Stomach (tissue), 9 donors: ENCODE results near the gene NLN. TPM values are rescaled to one million over a fixed set of nuclear protein-coding genes. Genes with fewer than 3 reads are reported as not detected.
"Not testable (repeated sequence)": the region's sequence is repeated elsewhere in the genome, so short reads cannot be mapped to it uniquely, and the experiment has no call there.

Experiments used
- DNase-seq, 2 donors: peaks; one replicate each; pipeline versions ENCODE4 v3.0.0 to v3.0.0-alpha.2; 2013 to 2019
- H3K27ac ChIP-seq, 5 donors: fragments of 200-600 bp in 4 of 5; sonication (generic) in 4 of 5; one replicate each; pipeline ENCODE4 v1.5.1; 2013 to 2019; ENCODE audit warnings: mild to moderate bottlenecking in 1 of 5, moderate library complexity in 1 of 5
- H3K27me3 ChIP-seq, 3 donors: fragments of 200-600 bp; sonication (generic); one replicate each; pipeline ENCODE4 v1.5.1; 2017 to 2019; ENCODE audit warnings: mixed run types in 1 of 3
- H3K36me3 ChIP-seq, 4 donors: fragments of 200-600 bp; sonication (generic); 1 replicate in 3 of 4; 2 replicates in 1 of 4; pipeline ENCODE4 v1.5.1; 2016 to 2019
- H3K4me1 ChIP-seq, 4 donors: fragments of 200-600 bp; sonication (generic); one replicate each; pipeline ENCODE4 v1.5.1; 2016 to 2019
- H3K4me3 ChIP-seq, 4 donors: fragments of 200-600 bp; sonication (generic) in 3 of 4; one replicate each; pipeline ENCODE4 v1.5.1; 2016 to 2019; ENCODE audit warnings: mild to moderate bottlenecking in 1 of 4
- H3K9me3 ChIP-seq, 4 donors: fragments of 200-600 bp; sonication (generic); one replicate each; pipeline ENCODE4 v1.5.1; 2016 to 2019
- EP300 ChIP-seq: sonication (generic); formaldehyde crosslinking; IDR thresholded peaks from one replicate; pipeline ENCODE4 v1.6.1; 2017; ENCODE audit warnings: antibody characterized with exemption
- POLR2A ChIP-seq, 4 donors: fragments of 450-650 bp; IDR thresholded peaks; one replicate each; pipeline ENCODE4 v1.6.1; 2016; ENCODE audit warnings: antibody characterized with exemption in 4 of 4, control low read depth in 2 of 4, mild to moderate bottlenecking in 1 of 4, moderate library complexity in 1 of 4
- POLR2AphosphoS5 ChIP-seq, 3 donors: sonication (generic); formaldehyde crosslinking; IDR thresholded peaks; one replicate each; pipeline ENCODE4 v1.6.1; 2016; ENCODE audit warnings: antibody characterized with exemption in 3 of 3
- WGBS, 5 donors: extraction: QIAGEN DNeasy Blood & Tissue Kit in 3 of 5; methylation state at CpG; one replicate each; pipeline versions ENCODE4 v1.1.5 to v1.1.7; 2013 to 2018; 5-methylcytosine and 5-hydroxymethylcytosine counted together
- intact Hi-C: fragments of 100-400 bp; cut with DNase I; formaldehyde crosslinking; loops from one replicate; pipeline ENCODE4 v1.15.1; 2023; ENCODE audit warnings: low total_unique reads
- polyA plus RNA-seq, 3 donors: library from polyadenylated mRNA; stranded (reverse); fragments of 200-250 nt; gene quantifications; one replicate each; pipeline ENCODE4 v1.2.3, GENCODE V29; 2013
- total RNA-seq, 5 donors: library from RNA; depleted of rRNA; stranded (reverse); fragments of >200 nt; gene quantifications; one replicate each; pipeline versions ENCODE4 v1.1.0 to v1.2.3, GENCODE V29; 2014 to 2016
- TF ChIP-seq, protein P1 (sequence below), 7 experiments: fragments of 450-650 bp in 4 of 7; fragments of 200-600 bp in 3 of 7; sonication (generic) in 3 of 7; IDR thresholded peaks; one replicate each; pipeline ENCODE4 v1.5.1; 2016 to 2019; ENCODE audit warnings: antibody characterized with exemption in 7 of 7, control low read depth in 2 of 7, mild to moderate bottlenecking in 1 of 7
- donor health status: healthy with polysubstance abuse.
- donor health status: Bipolar disorder and iron deficiency.
- donor health status: healthy.

Gene NLN
- total and polyA plus RNA-seq, 8 donors, result 0.58 to 27.5 (median 9.3) TPM

DNA sequence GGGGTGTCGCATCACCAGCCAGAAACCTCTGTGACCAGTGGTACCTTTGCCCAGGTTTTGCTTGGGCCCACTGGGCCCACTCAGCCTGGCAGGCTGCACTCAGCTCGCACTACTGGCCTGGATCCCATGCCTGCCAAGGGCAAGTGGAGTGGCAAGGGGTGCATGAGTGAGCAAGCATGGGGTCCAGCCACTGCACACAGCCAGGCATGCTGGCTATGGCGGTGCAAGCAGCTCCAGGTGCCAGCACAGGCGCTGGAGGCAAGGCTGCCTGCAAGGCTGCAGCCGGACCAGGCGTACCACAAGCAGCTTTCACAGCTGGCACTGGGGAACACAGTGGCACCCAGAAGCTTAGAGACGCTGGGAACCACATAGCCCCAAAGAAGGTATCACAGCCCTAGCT lies 80.1 kb downstream of the NLN start:
- no peak for DNase-seq
- H3K27ac ChIP-seq, result no peak overlapping the region
- intact Hi-C loops, result no loop called here

DNA sequence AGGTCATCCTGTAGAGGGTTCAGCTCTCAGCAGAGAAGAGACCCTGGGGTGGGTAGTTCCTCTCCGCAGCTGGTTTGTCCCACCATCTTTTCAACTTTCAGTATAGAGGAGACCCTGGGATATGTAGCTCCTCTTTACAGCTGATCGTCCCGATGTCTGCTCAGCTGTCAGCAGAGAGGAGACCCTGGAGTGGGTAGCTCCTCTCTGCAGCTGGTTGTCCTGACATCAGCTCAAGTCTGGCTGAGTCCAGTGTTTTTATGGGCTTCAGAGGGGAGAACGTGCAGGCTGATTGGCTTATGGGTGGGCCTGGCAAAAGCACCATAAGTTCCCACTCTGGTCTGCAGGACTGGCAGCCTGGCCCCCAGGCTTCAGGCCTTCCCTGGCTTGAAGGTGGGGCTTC lies 80.8 kb downstream of the NLN start:
- Histone ChIP-seq H3K4me1 (no peaks in the 10 kb centered on the region), H3K27me3 (no peaks in the 10 kb centered on the region), H3K27ac (no peak overlapping the region), H3K9me3 (no peaks in the 10 kb centered on the region), H3K36me3 (peaks cover 0 to 13% (median 3%) of the 10 kb centered on the region in 4 donors), H3K4me3 (no peak overlapping the region)
- DNase-seq, result no peak
- WGBS, 5 donors, result 82 to 99% (median 95%) methylated on average over 4 of the region's 4 CpGs
- TF ChIP-seq, protein P1, sequence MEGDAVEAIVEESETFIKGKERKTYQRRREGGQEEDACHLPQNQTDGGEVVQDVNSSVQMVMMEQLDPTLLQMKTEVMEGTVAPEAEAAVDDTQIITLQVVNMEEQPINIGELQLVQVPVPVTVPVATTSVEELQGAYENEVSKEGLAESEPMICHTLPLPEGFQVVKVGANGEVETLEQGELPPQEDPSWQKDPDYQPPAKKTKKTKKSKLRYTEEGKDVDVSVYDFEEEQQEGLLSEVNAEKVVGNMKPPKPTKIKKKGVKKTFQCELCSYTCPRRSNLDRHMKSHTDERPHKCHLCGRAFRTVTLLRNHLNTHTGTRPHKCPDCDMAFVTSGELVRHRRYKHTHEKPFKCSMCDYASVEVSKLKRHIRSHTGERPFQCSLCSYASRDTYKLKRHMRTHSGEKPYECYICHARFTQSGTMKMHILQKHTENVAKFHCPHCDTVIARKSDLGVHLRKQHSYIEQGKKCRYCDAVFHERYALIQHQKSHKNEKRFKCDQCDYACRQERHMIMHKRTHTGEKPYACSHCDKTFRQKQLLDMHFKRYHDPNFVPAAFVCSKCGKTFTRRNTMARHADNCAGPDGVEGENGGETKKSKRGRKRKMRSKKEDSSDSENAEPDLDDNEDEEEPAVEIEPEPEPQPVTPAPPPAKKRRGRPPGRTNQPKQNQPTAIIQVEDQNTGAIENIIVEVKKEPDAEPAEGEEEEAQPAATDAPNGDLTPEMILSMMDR (IDR thresholded peaks at IDR 0.05), result no peak
- TF ChIP-seq POLR2A (IDR thresholded peaks at IDR 0.05), result no peak
- TF ChIP-seq POLR2AphosphoS5 (IDR thresholded peaks at IDR 0.05), result no peak
- no peak for TF ChIP-seq EP300
- intact Hi-C loops, result no loop called here

More for the DNA sequence above, 80.1 kb downstream of the NLN start:
- Histone ChIP-seq H3K4me1 (no peaks in the 10 kb centered on the region), H3K9me3 (no peaks in the 10 kb centered on the region), H3K27me3 (no peaks in the 10 kb centered on the region), H3K4me3 (no peak overlapping the region), H3K36me3 (peaks cover 0 to 13% (median 3%) of the 10 kb centered on the region in 4 donors)
- no peak for TF ChIP-seq POLR2AphosphoS5 (IDR thresholded peaks at IDR 0.05)
- no peak for TF ChIP-seq EP300
- 97 to 99% (median 98%) methylated on average over 4 to 7 of the region's 7 CpGs for WGBS, 5 donors

DNA sequence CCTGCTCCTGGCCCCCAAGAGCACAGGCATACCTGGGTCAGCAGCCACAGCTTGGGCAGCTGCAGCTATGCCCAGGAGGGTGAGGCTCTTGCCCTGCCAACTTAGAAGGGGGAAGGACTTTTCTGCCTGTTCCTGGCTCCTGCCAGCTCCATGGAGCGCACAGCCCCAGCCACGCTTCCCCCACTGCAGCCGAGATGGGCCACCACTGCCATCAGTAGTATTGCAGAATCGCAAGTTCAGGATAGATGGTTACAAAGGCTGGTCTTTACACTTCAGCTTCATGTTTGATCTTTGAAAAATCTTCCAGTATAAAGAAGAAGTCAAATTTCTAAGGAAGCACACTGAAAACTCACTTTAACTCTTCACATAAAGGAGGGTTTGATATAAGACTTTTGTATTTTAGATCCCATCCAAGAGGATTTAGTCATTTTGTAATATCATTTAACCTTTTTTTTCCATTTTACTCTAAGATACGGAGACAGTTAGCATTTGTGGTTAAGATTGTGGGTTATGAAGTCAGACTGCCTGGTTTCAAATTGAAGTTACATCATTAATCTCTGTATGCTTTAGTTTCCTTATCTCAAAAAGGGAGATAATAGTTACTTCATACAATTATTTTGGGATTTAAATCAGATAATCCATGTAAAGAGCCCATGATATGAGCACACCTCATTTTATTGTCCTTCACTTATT lies 81.8 kb downstream of the NLN start:
- no peak overlapping the region for H3K27ac ChIP-seq
- H3K27me3 ChIP-seq, result no peaks in the 10 kb centered on the region
- WGBS, 5 donors, result 75 to 86% (median 84%) methylated on average over 5 of the region's 5 CpGs
- H3K4me1 ChIP-seq, result no peaks in the 10 kb centered on the region
- peaks cover 0 to 7% (median 3%) of the 10 kb centered on the region in 4 donors for H3K36me3 ChIP-seq
- no peak overlapping the region for H3K4me3 ChIP-seq
- intact Hi-C loops, result no loop called here
- no peaks in the 10 kb centered on the region for H3K9me3 ChIP-seq
- no peak for DNase-seq
- TF ChIP-seq, protein P1 (IDR thresholded peaks at IDR 0.05), result no peak
- no peak for TF ChIP-seq POLR2A (IDR thresholded peaks at IDR 0.05)
- TF ChIP-seq EP300, result no peak
- no peak for TF ChIP-seq POLR2AphosphoS5 (IDR thresholded peaks at IDR 0.05)

DNA sequence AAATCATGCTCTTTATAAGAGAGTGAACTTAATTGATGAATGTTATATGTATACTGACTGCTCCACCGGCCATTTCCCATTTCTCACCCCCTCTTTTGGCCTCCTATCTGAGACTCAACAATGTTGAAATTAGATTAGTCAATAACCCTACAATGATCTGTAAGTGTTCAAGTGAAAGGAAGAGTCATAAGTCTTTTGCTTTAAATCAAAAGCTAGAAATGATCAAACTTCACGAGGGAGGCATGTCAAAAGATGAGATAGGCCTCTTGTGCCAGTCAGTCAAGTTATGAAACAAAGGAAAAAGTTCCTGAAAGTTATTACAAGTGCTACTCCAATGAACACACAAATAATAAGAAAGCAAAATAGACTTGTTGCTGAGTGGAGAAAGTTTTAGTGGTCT lies 83.1 kb downstream of the NLN start:
- peaks cover 0 to 4% (median 0%) of the 10 kb centered on the region in 4 donors for H3K4me1 ChIP-seq
- no peaks in the 10 kb centered on the region for H3K9me3 ChIP-seq
- TF ChIP-seq POLR2A (IDR thresholded peaks at IDR 0.05) (no peak), POLR2AphosphoS5 (IDR thresholded peaks at IDR 0.05) (no peak), EP300 (no peak)
- TF ChIP-seq, protein P1 (IDR thresholded peaks at IDR 0.05), result no peak
- intact Hi-C loops, result no loop called here
- 82 to 99% (median 90%) methylated on average over 2 of the region's 2 CpGs for WGBS, 5 donors
- DNase-seq, result no peak
- no peaks in the 10 kb centered on the region for H3K27me3 ChIP-seq
- peaks cover 0 to 11% (median 3%) of the 10 kb centered on the region in 4 donors for H3K36me3 ChIP-seq
- H3K4me3 ChIP-seq, result no peak overlapping the region
- H3K27ac ChIP-seq, result no peak overlapping the region

DNA sequence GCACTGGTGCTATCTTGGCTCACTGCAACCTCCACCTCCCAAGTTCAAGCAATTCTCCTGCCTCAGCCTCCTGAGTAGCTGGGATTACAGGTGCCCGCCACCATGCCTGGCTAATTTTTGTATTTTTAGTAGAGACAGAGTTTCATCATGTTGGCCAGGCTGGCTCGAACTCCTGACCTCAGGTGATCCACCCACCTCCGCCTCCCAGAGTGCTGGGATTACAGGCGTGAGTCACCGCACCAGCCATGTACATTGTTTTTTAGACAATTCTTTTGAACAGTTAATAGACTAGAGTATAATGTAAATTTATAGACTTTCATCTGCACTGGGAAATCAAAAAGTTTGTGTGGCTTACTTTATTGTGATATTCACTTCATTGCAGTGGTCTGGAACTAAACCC lies 85.5 kb downstream of the NLN start:
- H3K4me1 ChIP-seq, DNase-seq, H3K9me3 ChIP-seq, H3K27ac ChIP-seq, H3K4me3 ChIP-seq, H3K27me3 ChIP-seq, intact Hi-C loops: not testable (repeated sequence)
- 94 to 99% (median 96%) methylated on average over 5 of the region's 5 CpGs for whole genome bisulfite sequencing, 5 donors
- H3K36me3 ChIP-seq, result peaks cover 0 to 16% (median 6%) of the 10 kb centered on the region in 4 donors
